ENCODE data around the gene AP4M1. TPM values are rescaled to one million over a fixed set of nuclear protein-coding genes. Genes with fewer than 3 reads are reported as not detected.

Gene AP4M1
- total and polyA plus RNA-seq, 9 of the 15 experiments (the other 6 are each of a cell fraction or from before 2014, with no cell fraction given): 1.3 to 30.9 (median 14.1) TPM

GRCh38 chr7:100119072-100119969, 17.9 kb downstream of the AP4M1 start, which contains the start of the genes CNPY4 and TAF6 (continued):
- TF ChIP-seq CHD7 (IDR thresholded peaks at IDR 0.05; ENCODE audit: low read depth, low read length) (no peak), GABPA (tag; conservative IDR thresholded peaks at IDR 0.05; ENCODE audit: low read depth) (peak; percentile 57; the same call in 1 of the 2 replicates), THAP7 (CRISPR knock-in tag; IDR thresholded peaks at IDR 0.05) (no peak; the same call in 1 of the 2 replicates), CHCHD3 (CRISPR knock-in tag; IDR thresholded peaks at IDR 0.05) (0 out of 2 replicates have a peak, but pooled peaks have one; percentile 56), CXXC5 (CRISPR knock-in tag; IDR thresholded peaks at IDR 0.05) (peak; percentile 83), ZNF592 (IDR thresholded peaks at IDR 0.05) (no peak), CC2D1A (IDR thresholded peaks at IDR 0.05) (no peak; the same call in 1 of the 2 replicates), YBX1 (IDR thresholded peaks at IDR 0.05) (no peak), MAFF (IDR thresholded peaks at IDR 0.05; ENCODE audit: low read length) (no peak), SP2 (IDR thresholded peaks at IDR 0.05; ENCODE audit: extremely low read depth, low read depth, low read length, poor library complexity, severe bottlenecking) (no peak), MTA1 (IDR thresholded peaks at IDR 0.05; ENCODE audit: borderline replicate concordance) (no peak)

Measured in K562 (cell line).